Measurements from ENCODE around the gene DUT. TPM values are rescaled to one million over a fixed set of nuclear protein-coding genes. Genes with fewer than 3 reads are reported as not detected.

Gene DUT
- total RNA-seq, 1 experiment from 2014 or later, result 148 TPM

GRCh38 chr15:48315041-48315440, 16.2 kb upstream of the DUT start:
- no peak overlapping the region for H3K4me3 ChIP-seq
- intact Hi-C loops (cut with micrococcal nuclease; ENCODE audit: unreplicated experiment), result no loop called here
- H3F3A ChIP-seq (ENCODE audit: insufficient read depth, low read depth), result no peaks in the 10 kb centered on the region
- no peaks in the 10 kb centered on the region for H3K36me3 ChIP-seq (ENCODE audit: low read depth)
- ChIA-PET CTCF (no interaction called here), POLR2A (ENCODE audit: unreplicated experiment) (no interaction called here)
- H4K20me1 ChIP-seq (ENCODE audit: insufficient read depth), result no peaks in the 10 kb centered on the region
- no peak overlapping the region for H3K27ac ChIP-seq
- no peaks in the 10 kb centered on the region for H3K9me2 ChIP-seq (ENCODE audit: insufficient read depth)
- no peak overlapping the region for H2AFZ ChIP-seq
- H3K27me3 ChIP-seq (ENCODE audit: insufficient read depth, low read depth), result no peaks in the 10 kb centered on the region
- no peak overlapping the region for H3K4me2 ChIP-seq
- TF ChIP-seq EZH2 (IDR thresholded peaks at IDR 0.05; ENCODE audit: low read depth) (no peak), CTCF (conservative IDR thresholded peaks at IDR 0.05) (no peak)
- H3K9me3 ChIP-seq (ENCODE audit: insufficient read depth, low read depth), result no peaks in the 10 kb centered on the region
- H3K79me2 ChIP-seq (ENCODE audit: low read depth), result no peaks in the 10 kb centered on the region
- no TSS peak for BruUV-seq (replicated peaks)
- H3K4me1 ChIP-seq (replicated peaks; ENCODE audit: insufficient read depth), result no peaks in the 10 kb centered on the region
- DNase-seq, result no peak

DNA sequence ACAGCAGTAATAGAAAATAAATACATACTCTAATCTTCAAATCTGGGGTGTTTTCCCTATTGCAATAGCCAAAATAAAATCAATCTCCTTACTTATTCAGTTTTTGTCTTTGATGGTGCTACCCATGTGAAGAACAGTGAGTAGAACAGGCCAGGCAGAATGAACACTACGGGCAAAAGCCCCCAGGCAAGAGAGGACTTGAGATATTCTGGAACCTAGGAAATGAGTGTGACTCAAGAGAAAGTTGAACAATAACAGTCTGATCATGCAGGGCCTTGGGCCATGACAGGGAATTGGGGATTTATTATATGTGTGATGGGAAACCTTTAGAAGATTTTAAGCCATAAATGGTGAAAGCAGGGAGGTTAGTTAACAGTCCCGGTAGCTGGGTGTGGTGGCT, 14.0 kb upstream of the DUT start:
- intact Hi-C loops (cut with micrococcal nuclease; ENCODE audit: unreplicated experiment), result no loop called here
- no peak for TF ChIP-seq EZH2 (IDR thresholded peaks at IDR 0.05; ENCODE audit: low read depth)
- no peak for TF ChIP-seq CTCF (conservative IDR thresholded peaks at IDR 0.05)
- Histone ChIP-seq H2AFZ (no peak overlapping the region), H3F3A (ENCODE audit: insufficient read depth, low read depth) (no peaks in the 10 kb centered on the region), H3K9me2 (ENCODE audit: insufficient read depth) (no peaks in the 10 kb centered on the region), H3K4me3 (no peak overlapping the region), H3K36me3 (ENCODE audit: low read depth) (no peaks in the 10 kb centered on the region), H4K20me1 (ENCODE audit: insufficient read depth) (no peaks in the 10 kb centered on the region), H3K79me2 (ENCODE audit: low read depth) (no peaks in the 10 kb centered on the region), H3K4me2 (no peak overlapping the region), H3K27me3 (ENCODE audit: insufficient read depth, low read depth) (no peaks in the 10 kb centered on the region), H3K4me1 (replicated peaks; ENCODE audit: insufficient read depth) (no peaks in the 10 kb centered on the region), H3K27ac (no peak overlapping the region), H3K9me3 (ENCODE audit: insufficient read depth, low read depth) (no peaks in the 10 kb centered on the region)
- ChIA-PET CTCF (no interaction called here), POLR2A (ENCODE audit: unreplicated experiment) (no interaction called here)
- DNase-seq, result no peak
- BruUV-seq (replicated peaks), result no TSS peak

GRCh38 chr15:48318131-48318530, 13.1 kb upstream of the DUT start:
- H4K20me1 ChIP-seq (ENCODE audit: insufficient read depth), result no peaks in the 10 kb centered on the region
- no TSS peak for BruUV-seq (replicated peaks)
- no peak for DNase-seq
- H3F3A ChIP-seq (ENCODE audit: insufficient read depth, low read depth), result no peaks in the 10 kb centered on the region
- intact Hi-C loops (cut with micrococcal nuclease; ENCODE audit: unreplicated experiment), result no loop called here
- H3K9me2 ChIP-seq (ENCODE audit: insufficient read depth), result no peaks in the 10 kb centered on the region
- CTCF ChIA-PET, result no interaction called here
- no peaks in the 10 kb centered on the region for H3K9me3 ChIP-seq (ENCODE audit: insufficient read depth, low read depth)
- no peaks in the 10 kb centered on the region for H3K4me1 ChIP-seq (replicated peaks; ENCODE audit: insufficient read depth)
- no peak overlapping the region for H3K4me3 ChIP-seq
- H2AFZ ChIP-seq, result no peak overlapping the region
- no peak overlapping the region for H3K27ac ChIP-seq
- no peak for TF ChIP-seq EZH2 (IDR thresholded peaks at IDR 0.05; ENCODE audit: low read depth)
- no peak for TF ChIP-seq CTCF (conservative IDR thresholded peaks at IDR 0.05)
- no peaks in the 10 kb centered on the region for H3K36me3 ChIP-seq (ENCODE audit: low read depth)
- POLR2A ChIA-PET (ENCODE audit: unreplicated experiment), result no interaction called here
- H3K27me3 ChIP-seq (ENCODE audit: insufficient read depth, low read depth), result no peaks in the 10 kb centered on the region
- no peaks in the 10 kb centered on the region for H3K79me2 ChIP-seq (ENCODE audit: low read depth)
- H3K4me2 ChIP-seq, result no peak overlapping the region
